ENCODE data around the gene DCPS. TPM values are rescaled to one million over a fixed set of nuclear protein-coding genes. Genes with fewer than 3 reads are reported as not detected.
A peak's percentile ranks its signal among the peaks of the same experiment; 100 is the strongest.
"Not testable (repeated sequence)": the region's sequence is repeated elsewhere in the genome, so short reads cannot be mapped to it uniquely, and the experiment has no call there.

DCPS gene
- total RNA-seq, 3 donors from 2014 or later (not counting 1 experiment from before 2014, with no cell fraction given) = 20.1 to 25.8 (median 23.1) TPM

- Histone ChIP-seq H3K36me3 (ENCODE audit: control insufficient read depth, insufficient read depth, low read length) (peaks cover 30% of the 10 kb centered on the region), H3K9me3 (ENCODE audit: control insufficient read depth, insufficient read depth, low read length) (no peaks in the 10 kb centered on the region), H3K27me3 (ENCODE audit: control insufficient read depth, insufficient read depth, low read length) (no peaks in the 10 kb centered on the region), H3K4me3 (ENCODE audit: low read length) (no peak overlapping the region), H3K4me1 (ENCODE audit: control insufficient read depth, insufficient read depth, low read length) (peaks cover 23% of the 10 kb centered on the region), H3K27ac (ENCODE audit: low read length) (peak overlapping the region; percentile 26)
- no peak for TF ChIP-seq CTCF (IDR thresholded peaks at IDR 0.05)
- no peaks in the 10 kb centered on the region for H3K36me3 Mint-ChIP-seq
- intact Hi-C loops (cut with micrococcal nuclease) = no loop called here
- ATAC-seq (no peak), DNase-seq (no peak)
- H3K4me3 Mint-ChIP-seq = peak overlapping the region; percentile 68
- H3K27ac Mint-ChIP-seq = peak overlapping the region; percentile 95 to 99
- WGBS (ENCODE audit: insufficient coverage) = 80% methylated on average over 1 of the region's 1 CpG
- H3K4me1 Mint-ChIP-seq = peaks cover 32 to 55% of the 10 kb centered on the region in 2 donors
- H3K9me3 Mint-ChIP-seq = no peaks in the 10 kb centered on the region
- H3K27me3 Mint-ChIP-seq (ENCODE audit: low read depth in 2 of 2) = no peaks in the 10 kb centered on the region
These were observed 42.7 kb downstream of the DCPS start for GRCh38 chr11:126346586-126346940.

GRCh38 chr11:126346946-126347345 is 43.1 kb downstream of the DCPS start:
- H3K27me3 Mint-ChIP-seq (ENCODE audit: low read depth in 2 of 2); H3K9me3 Mint-ChIP-seq; ATAC-seq; H3K4me3 ChIP-seq (ENCODE audit: low read length); H3K27me3 ChIP-seq (ENCODE audit: control insufficient read depth, insufficient read depth, low read length); intact Hi-C loops (cut with micrococcal nuclease); DNase-seq; H3K9me3 ChIP-seq (ENCODE audit: control insufficient read depth, insufficient read depth, low read length); H3K36me3 Mint-ChIP-seq; H3K4me3 Mint-ChIP-seq; H3K27ac ChIP-seq (ENCODE audit: low read length): not testable (repeated sequence)
- H3K4me1 ChIP-seq (ENCODE audit: control insufficient read depth, insufficient read depth, low read length) = peaks cover 27% of the 10 kb centered on the region
- 91% methylated on average over 4 of the region's 7 CpGs for WGBS (ENCODE audit: insufficient coverage)
- peaks cover 27% of the 10 kb centered on the region for H3K36me3 ChIP-seq (ENCODE audit: control insufficient read depth, insufficient read depth, low read length)
- Mint-ChIP-seq H3K4me1 (peaks cover 30 to 55% of the 10 kb centered on the region in 2 donors), H3K27ac (peak overlapping the region; percentile 95 to 99)

GRCh38 chr11:126347751-126348668 is 44.1 kb downstream of the DCPS start:
- Mint-ChIP-seq H3K27me3 (ENCODE audit: low read depth in 2 of 2) (no peaks in the 10 kb centered on the region), H3K27ac (peak overlapping the region; percentile 68 to 76), H3K4me3 (no peak overlapping the region), H3K4me1 (peaks cover 40 to 59% of the 10 kb centered on the region in 2 donors), H3K36me3 (no peaks in the 10 kb centered on the region), H3K9me3 (no peaks in the 10 kb centered on the region)
- intact Hi-C loops (cut with micrococcal nuclease) = no loop called here
- WGBS (ENCODE audit: insufficient coverage) = 88% methylated on average over 17 of the region's 17 CpGs
- no peaks in the 10 kb centered on the region for H3K27me3 ChIP-seq (ENCODE audit: control insufficient read depth, insufficient read depth, low read length)
- H3K4me1 ChIP-seq (ENCODE audit: control insufficient read depth, insufficient read depth, low read length) = peaks cover 34% of the 10 kb centered on the region
- no peak overlapping the region for H3K27ac ChIP-seq (ENCODE audit: low read length)
- no peak for TF ChIP-seq CTCF (IDR thresholded peaks at IDR 0.05)
- ATAC-seq (no peak), DNase-seq (no peak)
- H3K9me3 ChIP-seq (ENCODE audit: control insufficient read depth, insufficient read depth, low read length) = no peaks in the 10 kb centered on the region
- no peak overlapping the region for H3K4me3 ChIP-seq (ENCODE audit: low read length)
- peaks cover 22% of the 10 kb centered on the region for H3K36me3 ChIP-seq (ENCODE audit: control insufficient read depth, insufficient read depth, low read length)

- no peak overlapping the region for H3K4me3 ChIP-seq (ENCODE audit: low read length)
These were observed 45.1 kb downstream of the DCPS start for GRCh38 chr11:126348806-126349582.

More at GRCh38 chr11:126348806-126349582, 45.1 kb downstream of the DCPS start:
- Histone ChIP-seq H3K27me3 (ENCODE audit: control insufficient read depth, insufficient read depth, low read length) (no peaks in the 10 kb centered on the region), H3K4me1 (ENCODE audit: control insufficient read depth, insufficient read depth, low read length) (peaks cover 43% of the 10 kb centered on the region), H3K27ac (ENCODE audit: low read length) (no peak overlapping the region), H3K9me3 (ENCODE audit: control insufficient read depth, insufficient read depth, low read length) (no peaks in the 10 kb centered on the region), H3K36me3 (ENCODE audit: control insufficient read depth, insufficient read depth, low read length) (peaks cover 12% of the 10 kb centered on the region)
- intact Hi-C loops (cut with micrococcal nuclease) = no loop called here
- WGBS (ENCODE audit: insufficient coverage) = 90% methylated on average over 8 of the region's 8 CpGs
- no peak for TF ChIP-seq CTCF (IDR thresholded peaks at IDR 0.05)
- peak overlapping the region; percentile 5 for H3K4me3 Mint-ChIP-seq
- DNase-seq (no peak), ATAC-seq (no peak)
- H3K4me1 Mint-ChIP-seq = peaks cover 50 to 64% of the 10 kb centered on the region in 2 donors
- H3K27me3 Mint-ChIP-seq (ENCODE audit: low read depth in 2 of 2) = no peaks in the 10 kb centered on the region
- H3K27ac Mint-ChIP-seq = peak overlapping the region; percentile 68 to 76
- no peaks in the 10 kb centered on the region for H3K36me3 Mint-ChIP-seq
- H3K9me3 Mint-ChIP-seq = no peaks in the 10 kb centered on the region
